Stimulated activated CD4-positive, alpha-beta T cell treated with anti-CD3 and anti-CD28 coated beads, Interleukin-1b, Interleukin-23, amount 100 ng/mL, for 4 hours (primary cell): ENCODE results near the gene MEF2B.
A peak's percentile ranks its signal among the peaks of the same experiment; 100 is the strongest.
"Not testable (repeated sequence)": the region's sequence is repeated elsewhere in the genome, so short reads cannot be mapped to it uniquely, and the experiment has no call there.

Experiments used
- DNase-seq, 2 donors: peaks; one replicate each; pipeline ENCODE4 v3.0.0-alpha.2; 2020; ENCODE audit warnings: low read depth in 2 of 2

Gene MEF2B

GRCh38 chr19:19155495-19156219 lies 14.4 kb downstream of the MEF2B start:
- no peak for DNase-seq

- no peak for DNase-seq
Measured at GRCh38 chr19:19154768-19155494, 15.1 kb downstream of the MEF2B start.

- DNase-seq, result no peak
Measured at GRCh38 chr19:19152668-19153384, 17.2 kb downstream of the MEF2B start.

- no peak for DNase-seq
Measured at GRCh38 chr19:19151418-19151817, 18.6 kb downstream of the MEF2B start.

GRCh38 chr19:19149435-19149834 lies 20.6 kb downstream of the MEF2B start:
- no peak for DNase-seq

- not testable (repeated sequence) for DNase-seq
Measured at GRCh38 chr19:19148504-19148903, 21.6 kb downstream of the MEF2B start.

GRCh38 chr19:19147344-19147743 lies 22.7 kb downstream of the MEF2B start:
- DNase-seq, result no peak

GRCh38 chr19:19146865-19147264 lies 23.2 kb downstream of the MEF2B start:
- no peak for DNase-seq

- DNase-seq, result peak; percentile 82 to 87
Measured at GRCh38 chr19:19145684-19146608, 24.1 kb downstream of the MEF2B start.

GRCh38 chr19:19145281-19145680 lies 24.8 kb downstream of the MEF2B start:
- no peak for DNase-seq

GRCh38 chr19:19142347-19142746 lies 27.7 kb downstream of the MEF2B start:
- no peak for DNase-seq

GRCh38 chr19:19140476-19140875 lies 29.6 kb downstream of the MEF2B start:
- no peak for DNase-seq

GRCh38 chr19:19139876-19140229 lies 30.2 kb downstream of the MEF2B start:
- DNase-seq, result no peak

GRCh38 chr19:19138109-19138981 lies 31.7 kb downstream of the MEF2B start, which contains the start of gene TMEM161A:
TMEM161A (minus strand) TSS chr19:19138478; CDS start chr19:19138428, 50 bp downstream.
- peak; percentile 89 to 92 for DNase-seq

GRCh38 chr19:19137556-19138108 lies 32.4 kb downstream of the MEF2B start:
- DNase-seq, result no peak

GRCh38 chr19:19135713-19136112 lies 34.4 kb downstream of the MEF2B start:
- DNase-seq, result not testable (repeated sequence)

GRCh38 chr19:19134687-19135158 lies 35.3 kb downstream of the MEF2B start:
- peak in 1 of 2 donors; percentile 42 for DNase-seq

- DNase-seq, result no peak
Measured at GRCh38 chr19:19133985-19134384, 36.1 kb downstream of the MEF2B start.

GRCh38 chr19:19132912-19133311 lies 37.2 kb downstream of the MEF2B start:
- no peak for DNase-seq

GRCh38 chr19:19131989-19132388 lies 38.1 kb downstream of the MEF2B start:
- no peak for DNase-seq
